B cell (primary cell): ENCODE results near the gene CD40. TPM values are rescaled to one million over a fixed set of nuclear protein-coding genes. Genes with fewer than 3 reads are reported as not detected.
A peak's percentile ranks its signal among the peaks of the same experiment; 100 is the strongest.
"Not testable (repeated sequence)": the region's sequence is repeated elsewhere in the genome, so short reads cannot be mapped to it uniquely, and the experiment has no call there.

ENCODE experiments used
- ATAC-seq: fragments of 200-7000 bp; cut with Tn5 transposase; one replicate; pipeline ENCODE4 v1.10.0; 2021; ENCODE audit warnings: low read depth, mild to moderate bottlenecking, moderate number of reproducible peaks, moderate library complexity
- CTCF ChIA-PET: fragments of 350-600 bp; sonication (Branson Sonifier 250); formaldehyde crosslinking; loops from one replicate; lab custom pipeline; 2021; ENCODE audit warnings: antibody characterized with exemption, inconsistent platforms; lab: Charles Lee
- POLR2A ChIA-PET: fragments of 350-600 bp; sonication (Branson Sonifier 250); formaldehyde crosslinking; loops from one replicate; lab custom pipeline; 2021; ENCODE audit warnings: antibody characterized with exemption; lab: Charles Lee
- DNase-seq: peaks from one replicate; pipeline ENCODE4 v3.0.0; 2013
- H2AFZ ChIP-seq: 2 replicates; pipeline ENCODE4 v1.6.1; 2012; ENCODE audit warnings: mild to moderate bottlenecking, low read depth, low read length; ENCODE audit not compliant: insufficient read depth, poor library complexity, severe bottlenecking
- H3K27ac ChIP-seq, 2 donors: 1 replicate in 1 of 2; 2 replicates in 1 of 2; pipeline ENCODE4 v1.5.1; 2012 to 2013; ENCODE audit warnings: low read length in 2 of 2, mild to moderate bottlenecking in 2 of 2, moderate library complexity in 1 of 2
- H3K27me3 ChIP-seq, 4 experiments: fragments of 200-600 bp in 1 of 4; sonication (generic) in 1 of 4; replicated peaks in 1 of 4; 1 replicate in 2 of 4; 2 replicates in 2 of 4; pipeline versions ENCODE4 v1.6.1 to v1.7.0; 2013 to 2016; ENCODE audit warnings: low read length in 3 of 4, mild to moderate bottlenecking in 2 of 4, mixed read lengths in 1 of 4, moderate library complexity in 1 of 4; ENCODE audit not compliant: insufficient read depth in 4 of 4, control insufficient read depth in 3 of 4; ENCODE audit errors: control extremely low read depth in 1 of 4
- H3K36me3 ChIP-seq, 2 experiments: replicated peaks in 1 of 2; 1 replicate in 1 of 2; 2 replicates in 1 of 2; pipeline versions ENCODE4 v1.6.1 to v1.7.1; 2013; ENCODE audit warnings: low read length in 1 of 2; ENCODE audit not compliant: insufficient read depth in 2 of 2, control insufficient read depth in 1 of 2; ENCODE audit errors: control extremely low read depth in 1 of 2, extremely low read depth in 1 of 2
- H3K4me1 ChIP-seq, 2 donors: fragments of 200-600 bp in 1 of 2; sonication (generic) in 1 of 2; 1 replicate in 1 of 2; 2 replicates in 1 of 2; pipeline versions ENCODE4 v1.5.1 to v1.6.1; 2013 to 2017; ENCODE audit warnings: low read length in 2 of 2; ENCODE audit not compliant: control insufficient read depth in 2 of 2, insufficient read depth in 2 of 2
- H3K4me2 ChIP-seq: replicated peaks from 2 replicates; pipeline ENCODE3; 2012; ENCODE audit warnings: mild to moderate bottlenecking, low read depth, low read length; ENCODE audit not compliant: poor library complexity, severe bottlenecking
- H3K4me3 ChIP-seq, 5 experiments: fragments of 200-600 bp in 1 of 5; sonication (generic) in 1 of 5; 1 replicate in 3 of 5; 2 replicates in 2 of 5; pipeline versions ENCODE4 v1.5.1 to v1.7.0; 2011 to 2016; ENCODE audit warnings: low read length in 4 of 5, mild to moderate bottlenecking in 4 of 5, low read depth in 2 of 5, control low read depth in 1 of 5, moderate library complexity in 1 of 5; ENCODE audit not compliant: insufficient read depth in 1 of 5; ENCODE audit errors: control extremely low read depth in 1 of 5, extremely low read depth in 1 of 5
- H3K79me2 ChIP-seq: fragments of 200-600 bp; sonication (generic); one replicate; pipeline ENCODE4 v1.6.0; 2016; ENCODE audit warnings: low read length; ENCODE audit not compliant: control insufficient read depth, insufficient read depth
- H3K9ac ChIP-seq: fragments of 200-600 bp; sonication (generic); 2 replicates; pipeline ENCODE4 v1.6.1; 2017; ENCODE audit warnings: mild to moderate bottlenecking, low read length, moderate library complexity
- H3K9me3 ChIP-seq, 3 donors: one replicate each; pipeline versions ENCODE4 v1.6.1 to v1.7.1; 2013; ENCODE audit warnings: low read length in 2 of 3; ENCODE audit not compliant: control insufficient read depth in 2 of 3, insufficient read depth in 1 of 3; ENCODE audit errors: control extremely low read depth in 1 of 3
- H4K20me1 ChIP-seq: 2 replicates; pipeline ENCODE4 v1.6.0; 2012; ENCODE audit warnings: mild to moderate bottlenecking, low read length; ENCODE audit not compliant: insufficient read depth, control insufficient read depth, poor library complexity, severe bottlenecking
- H3K27ac Mint-ChIP-seq: one replicate; pipeline ENCODE4 v1.8.0; 2021; ENCODE audit warnings: mixed read lengths
- H3K27me3 Mint-ChIP-seq: one replicate; pipeline ENCODE4 v1.8.0; 2021; ENCODE audit warnings: mixed read lengths
- H3K4me1 Mint-ChIP-seq: one replicate; pipeline ENCODE4 v1.8.0; 2021; ENCODE audit warnings: mixed read lengths
- H3K4me3 Mint-ChIP-seq: one replicate; pipeline ENCODE4 v1.8.0; 2021; ENCODE audit warnings: mixed read lengths
- H3K9me3 Mint-ChIP-seq: one replicate; pipeline ENCODE4 v1.8.0; 2022; ENCODE audit warnings: mixed read lengths; ENCODE audit not compliant: insufficient read depth
- CTCF ChIP-seq: fragments of 200-600 bp; IDR thresholded peaks from one replicate; pipeline ENCODE4 v1.8.0; 2022; ENCODE audit warnings: antibody characterized with exemption, mild to moderate bottlenecking
- EZH2 ChIP-seq: IDR thresholded peaks from 2 replicates; pipeline ENCODE4 v1.6.1; 2012; ENCODE audit warnings: borderline replicate concordance, low read depth, mild to moderate bottlenecking, moderate library complexity, low read length; ENCODE audit not compliant: insufficient read depth, poor library complexity, severe bottlenecking
- WGBS: methylation state at CpG from one replicate; pipeline ENCODE4 v1.1.5; 2013; ENCODE audit warnings: missing lambda C conversion rate; ENCODE audit not compliant: insufficient coverage; 5-methylcytosine and 5-hydroxymethylcytosine counted together
- intact Hi-C: fragments of 100-400 bp; cut with micrococcal nuclease; formaldehyde crosslinking; loops from one replicate; pipeline ENCODE4 v1.10.0; 2022
- polyA plus RNA-seq: library from polyadenylated mRNA; depleted of rRNA; stranded (reverse); fragments of >200 nt; gene quantifications from 2 replicates; pipeline ENCODE4 v1.2.3, GENCODE V29; 2012
- total RNA-seq, 2 donors: library from RNA; stranded (reverse); fragments of 120-200 nt in 1 of 2; gene quantifications; 1 replicate in 1 of 2; 2 replicates in 1 of 2; pipeline versions ENCODE4 v1.2.3 to v1.2.4, GENCODE V29; 2013 to 2022

CD40 gene
- total and polyA plus RNA-seq, 2 donors (not counting 1 experiment from before 2014, with no cell fraction given) = 210 to 215 TPM

DNA sequence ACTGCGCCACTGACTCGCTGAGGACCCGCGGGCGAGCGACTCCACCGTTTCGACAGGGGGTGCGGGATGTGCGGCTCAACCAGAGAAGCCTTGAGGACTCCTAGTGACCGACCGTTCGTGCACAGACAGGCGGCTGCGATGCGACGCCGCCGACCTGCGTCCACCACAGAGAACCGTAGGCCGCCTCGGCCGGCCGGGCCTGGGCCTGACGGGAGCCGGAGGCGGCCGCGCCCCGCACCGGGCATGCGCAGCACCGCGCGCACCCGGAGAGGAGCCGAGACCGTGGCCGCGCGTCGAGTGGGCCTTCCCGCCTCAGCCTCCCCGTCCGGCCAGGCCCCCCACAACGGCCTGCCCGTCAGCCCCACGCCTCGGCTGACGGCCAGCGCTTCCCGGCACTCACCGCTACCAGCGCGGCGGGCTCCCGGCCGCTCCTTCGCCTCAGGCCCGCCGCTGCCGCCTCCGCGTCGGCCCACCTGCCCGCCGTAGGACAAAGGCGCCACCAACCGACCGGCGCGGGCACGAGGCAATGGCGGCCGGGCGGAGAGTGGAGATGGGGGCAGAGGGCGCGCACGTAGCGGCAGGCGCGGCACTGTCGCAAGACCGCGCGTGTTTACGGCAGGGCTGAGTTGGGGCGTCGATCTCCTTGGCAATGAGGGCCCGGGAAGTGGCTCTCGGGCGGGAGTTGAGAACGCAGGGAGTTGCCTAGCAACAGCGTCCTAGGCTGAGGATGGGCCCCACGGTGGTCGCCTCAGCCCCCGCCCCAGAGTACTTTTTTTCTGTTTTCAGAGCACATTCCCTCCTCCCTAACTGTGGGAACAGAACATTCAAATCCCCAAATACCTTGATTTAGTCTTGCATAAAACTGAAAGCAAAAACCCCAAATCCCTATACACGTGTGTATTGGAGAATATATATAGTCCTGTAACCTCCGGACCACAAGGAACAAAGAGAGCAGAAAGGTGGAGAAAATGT is 28.4 kb upstream of the CD40 start, which contains the start of gene NCOA5:
TSS of gene NCOA5 (minus strand) at position 546 of the 972 bp plus-strand sequence. CDS start 10,538 bp downstream, outside the sequence.
- WGBS = under 1% methylated on average over 96 of the region's 100 CpGs
- peak within 1 kb of the TSS; percentile 93 for H3K4me3 Mint-ChIP-seq
- Histone ChIP-seq H3K9ac (peak within 1 kb of the TSS; percentile 84), H3K4me1 (peaks cover 21 to 38% of the 10 kb centered on the region in 2 donors), H3K27me3 (no peaks in the 10 kb centered on the region), H3K4me3 (peak within 1 kb of the TSS; percentile 71 to 86 (median 81)), H3K79me2 (peaks cover 47% of the 10 kb centered on the region), H3K36me3 (no peaks in the 10 kb centered on the region), H3K9me3 (peaks cover 0 to 3% (median 0%) of the 10 kb centered on the region in 3 donors), H3K4me2 (peak within 1 kb of the TSS; percentile 85), H3K27ac (peak within 1 kb of the TSS; percentile 71 to 94), H4K20me1 (peaks cover 48% of the 10 kb centered on the region), H2AFZ (peak within 1 kb of the TSS; percentile 74)
- intact Hi-C loops = loop anchor here (1.0 to 2.0 kb wide), 6 partner anchors 10 to 275 kb away; partner anchors contain the start of gene PCIF1
- peak within 1 kb of the TSS; percentile 90 for H3K27ac Mint-ChIP-seq
- CTCF ChIA-PET = interaction anchor here (1.4 to 2.3 kb wide), 3 partner anchors 43 to 103 kb away, joined by 4 to 8 read pairs (median 7); no protein-coding TSS in a partner anchor
- H3K4me1 Mint-ChIP-seq = peaks cover 47% of the 10 kb centered on the region
- no peaks in the 10 kb centered on the region for H3K9me3 Mint-ChIP-seq
- DNase-seq (peak; percentile 97), ATAC-seq (peak; percentile 92)
- H3K27me3 Mint-ChIP-seq = no peaks in the 10 kb centered on the region
- POLR2A ChIA-PET = no interaction called here
- peak; percentile 32 for TF ChIP-seq CTCF
- no peak for TF ChIP-seq EZH2

DNA sequence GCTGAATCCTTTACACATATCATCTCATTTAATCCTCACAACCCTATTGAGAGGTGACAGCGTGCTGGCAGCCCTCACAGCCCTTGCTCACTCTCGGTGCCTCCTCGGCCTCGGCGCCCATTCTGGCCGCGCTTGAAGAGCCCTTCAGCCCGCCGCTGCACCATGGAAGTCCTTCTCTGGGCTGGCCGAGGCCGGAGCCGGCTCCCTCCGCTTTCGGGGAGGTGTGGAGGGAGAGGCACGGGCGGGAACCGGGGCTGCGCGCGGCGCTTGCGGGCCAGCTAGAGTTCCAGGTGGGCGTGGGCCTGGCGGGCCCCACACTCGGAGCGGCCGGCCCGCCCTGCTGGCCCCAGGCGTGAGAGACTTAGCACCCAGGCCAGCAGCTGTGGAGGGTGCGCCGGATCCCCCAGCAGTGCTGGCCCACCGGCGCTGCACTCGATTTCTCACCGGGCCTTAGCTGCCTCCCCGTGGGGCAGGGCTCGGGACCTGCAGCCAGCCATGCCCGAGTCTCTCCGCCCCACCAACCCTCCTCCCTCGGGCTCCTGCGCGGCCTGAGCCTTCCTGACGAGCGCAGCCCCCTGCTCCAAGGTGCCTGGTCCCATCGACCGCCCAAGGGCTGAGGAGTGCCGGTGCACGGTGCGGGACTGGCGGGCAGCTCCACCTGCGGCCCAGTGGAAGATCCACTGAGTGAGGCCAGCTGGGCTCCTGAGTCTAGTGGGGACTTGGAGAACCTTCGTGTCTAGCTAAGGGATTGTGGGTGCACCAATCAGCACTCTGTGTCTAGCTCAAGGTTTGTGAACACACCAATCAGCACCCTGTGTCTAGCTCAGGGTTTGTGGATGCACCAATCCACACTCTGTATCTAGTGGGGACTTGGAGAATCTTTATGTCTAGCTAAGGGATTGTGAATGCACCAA is 26.2 kb upstream of the CD40 start:
- intact Hi-C loops, H3K27ac ChIP-seq, H3K27me3 ChIP-seq, H3K9me3 Mint-ChIP-seq, DNase-seq, H3K36me3 ChIP-seq, H3K27ac Mint-ChIP-seq, POLR2A ChIA-PET, H3K4me3 ChIP-seq, H3K27me3 Mint-ChIP-seq, H3K9ac ChIP-seq, H3K4me2 ChIP-seq, H3K4me3 Mint-ChIP-seq, ATAC-seq, H2AFZ ChIP-seq, H3K9me3 ChIP-seq: not testable (repeated sequence)
- Histone ChIP-seq H3K79me2 (peaks cover 26% of the 10 kb centered on the region), H3K4me1 (peaks cover 20 to 21% of the 10 kb centered on the region in 2 donors), H4K20me1 (peaks cover 27% of the 10 kb centered on the region)
- H3K4me1 Mint-ChIP-seq = peaks cover 28% of the 10 kb centered on the region
- CTCF ChIA-PET = interaction anchor here (1.0 to 1.3 kb wide), 2 partner anchors 8 to 59 kb away, joined by 3 read pairs; no protein-coding TSS in a partner anchor
- WGBS = 97% methylated on average over 47 of the region's 52 CpGs
